IgD-negative memory B cell (primary cell): Measurements from ENCODE around the gene TMEM97. TPM values are rescaled to one million over a fixed set of nuclear protein-coding genes. Genes with fewer than 3 reads are reported as not detected.

Experiments used
- H3K27ac Mint-ChIP-seq, 3 donors: one replicate each; pipeline ENCODE4 v1.8.0; 2020 to 2022; ENCODE audit warnings: mild to moderate bottlenecking in 3 of 3, mixed read lengths in 3 of 3, moderate library complexity in 1 of 3
- H3K27me3 Mint-ChIP-seq: one replicate; pipeline ENCODE4 v1.8.0; 2021; ENCODE audit warnings: mixed read lengths
- H3K36me3 Mint-ChIP-seq: one replicate; pipeline ENCODE4 v1.8.0; 2020; ENCODE audit warnings: mild to moderate bottlenecking, mixed read lengths
- H3K4me1 Mint-ChIP-seq, 3 donors: one replicate each; pipeline ENCODE4 v1.8.0; 2020 to 2022; ENCODE audit warnings: mixed read lengths in 3 of 3, mild to moderate bottlenecking in 1 of 3
- H3K4me3 Mint-ChIP-seq, 4 donors: one replicate each; pipeline ENCODE4 v1.8.0; 2020 to 2022; ENCODE audit warnings: mild to moderate bottlenecking in 4 of 4, mixed read lengths in 4 of 4, moderate library complexity in 3 of 4
- H3K9me3 Mint-ChIP-seq, 3 donors: one replicate each; pipeline ENCODE4 v1.8.0; 2020 to 2021; ENCODE audit warnings: mixed read lengths in 3 of 3, mild to moderate bottlenecking in 1 of 3
- polyA plus RNA-seq: library from polyadenylated mRNA; unstranded; fragments of 300-500 nt; fragmentation: Illumina TruSeq; gene quantifications from one replicate; pipeline ENCODE4 v1.2.3, GENCODE V29; 2021

The TMEM97 gene
- polyA plus RNA-seq, 1 donor from 2014 or later: 7.2 TPM

- H3K36me3 Mint-ChIP-seq: no peaks in the 10 kb centered on the region
- H3K27me3 Mint-ChIP-seq: no peaks in the 10 kb centered on the region
- peak overlapping the region in 2 of 4 donors; percentile 48 to 55 for H3K4me3 Mint-ChIP-seq
- no peak overlapping the region for H3K27ac Mint-ChIP-seq
- H3K4me1 Mint-ChIP-seq: peaks cover 14 to 24% (median 23%) of the 10 kb centered on the region in 3 donors
- H3K9me3 Mint-ChIP-seq: no peaks in the 10 kb centered on the region
Observed at GRCh38 chr17:28339431-28339830, 20.4 kb downstream of the TMEM97 start.

DNA sequence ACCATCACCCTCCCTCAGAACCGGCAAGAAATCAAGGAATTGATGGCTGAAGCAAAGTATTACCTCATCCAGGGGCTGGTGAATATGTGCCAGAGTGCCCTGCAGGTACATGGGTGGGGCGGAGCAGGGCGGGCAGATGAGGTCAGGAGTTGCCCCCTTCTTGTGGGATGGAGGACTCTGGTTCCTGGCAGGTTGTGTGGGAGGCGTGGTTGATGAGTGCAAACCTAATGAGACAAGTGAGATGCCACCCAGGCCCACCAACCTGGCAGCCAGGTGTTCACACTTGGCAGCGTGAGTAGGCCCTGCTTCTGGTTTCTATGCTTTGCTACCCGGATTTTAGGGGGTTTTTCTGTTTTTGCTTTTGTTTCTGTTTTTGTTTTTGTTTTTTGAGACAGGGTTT, 21.4 kb downstream of the TMEM97 start:
- H3K9me3 Mint-ChIP-seq: no peaks in the 10 kb centered on the region
- no peak overlapping the region for H3K4me3 Mint-ChIP-seq
- peaks cover 11 to 18% (median 17%) of the 10 kb centered on the region in 3 donors for H3K4me1 Mint-ChIP-seq
- H3K27ac Mint-ChIP-seq: no peak overlapping the region
- H3K27me3 Mint-ChIP-seq: no peaks in the 10 kb centered on the region
- no peaks in the 10 kb centered on the region for H3K36me3 Mint-ChIP-seq

- H3K36me3 Mint-ChIP-seq: no peaks in the 10 kb centered on the region
- H3K9me3 Mint-ChIP-seq: no peaks in the 10 kb centered on the region
- H3K27ac Mint-ChIP-seq: no peak overlapping the region
- H3K27me3 Mint-ChIP-seq: no peaks in the 10 kb centered on the region
- no peak overlapping the region for H3K4me3 Mint-ChIP-seq
- peaks cover 9 to 13% (median 11%) of the 10 kb centered on the region in 3 donors for H3K4me1 Mint-ChIP-seq
Observed at GRCh38 chr17:28341516-28341915, 22.5 kb downstream of the TMEM97 start.

DNA sequence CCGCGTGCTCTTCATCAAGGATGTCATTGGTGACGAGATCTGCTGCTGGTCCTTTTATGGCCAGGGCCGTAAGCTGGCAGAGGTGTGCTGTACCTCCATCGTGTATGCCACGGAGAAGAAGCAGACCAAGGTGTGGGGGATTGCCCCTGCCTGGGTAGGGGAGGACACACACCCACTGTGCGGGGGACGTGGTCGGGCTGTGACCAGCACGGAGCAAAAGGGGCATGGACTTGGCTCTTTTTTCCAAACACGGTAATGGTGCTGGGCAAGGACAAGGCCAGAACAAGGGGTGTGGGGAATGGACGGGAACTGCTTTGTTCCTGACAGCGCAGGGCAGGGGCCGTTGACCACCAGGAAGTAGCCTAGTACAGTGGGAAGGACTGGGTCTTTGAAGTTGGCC, 23.3 kb downstream of the TMEM97 start:
- Mint-ChIP-seq H3K36me3 (peaks cover 2% of the 10 kb centered on the region), H3K4me3 (no peak overlapping the region), H3K9me3 (no peaks in the 10 kb centered on the region), H3K4me1 (peaks cover 3 to 7% (median 4%) of the 10 kb centered on the region in 3 donors), H3K27me3 (no peaks in the 10 kb centered on the region), H3K27ac (no peak overlapping the region)

DNA sequence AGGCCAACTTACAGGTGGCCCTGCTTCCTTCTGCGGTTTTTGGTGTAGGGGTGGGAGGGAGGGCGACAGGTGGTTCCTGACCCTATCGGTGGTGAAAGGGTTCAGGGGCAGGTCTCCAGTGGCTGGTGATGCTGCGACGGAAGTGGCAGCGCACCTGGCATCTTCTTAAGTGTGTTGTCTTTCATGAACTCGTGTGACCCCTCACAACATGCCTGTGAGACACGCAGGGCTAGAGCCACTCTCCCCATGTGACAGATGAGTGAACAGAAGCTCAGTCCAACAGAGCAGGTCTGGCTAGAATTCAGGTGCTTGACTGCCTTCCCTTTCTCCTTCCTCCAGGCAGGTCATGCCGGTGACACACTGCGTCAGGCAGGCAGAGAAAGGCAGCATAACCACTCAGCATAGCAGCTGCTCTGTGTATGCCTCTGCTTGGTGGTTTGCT, 24.5 kb downstream of the TMEM97 start:
- Mint-ChIP-seq H3K4me3 (no peak overlapping the region), H3K9me3 (no peaks in the 10 kb centered on the region), H3K27ac (peak overlapping the region in 1 of 3 donors; percentile 59), H3K4me1 (peaks cover 0 to 3% (median 0%) of the 10 kb centered on the region in 3 donors), H3K36me3 (peaks cover 2% of the 10 kb centered on the region), H3K27me3 (no peaks in the 10 kb centered on the region)

- H3K27me3 Mint-ChIP-seq: no peaks in the 10 kb centered on the region
- no peaks in the 10 kb centered on the region for H3K4me1 Mint-ChIP-seq
- peaks cover 2% of the 10 kb centered on the region for H3K36me3 Mint-ChIP-seq
- H3K9me3 Mint-ChIP-seq: no peaks in the 10 kb centered on the region
- peak overlapping the region in 1 of 4 donors; percentile 50 for H3K4me3 Mint-ChIP-seq
- peak overlapping the region in 1 of 3 donors; percentile 59 for H3K27ac Mint-ChIP-seq
Observed at GRCh38 chr17:28344011-28344410, 25.0 kb downstream of the TMEM97 start.

DNA sequence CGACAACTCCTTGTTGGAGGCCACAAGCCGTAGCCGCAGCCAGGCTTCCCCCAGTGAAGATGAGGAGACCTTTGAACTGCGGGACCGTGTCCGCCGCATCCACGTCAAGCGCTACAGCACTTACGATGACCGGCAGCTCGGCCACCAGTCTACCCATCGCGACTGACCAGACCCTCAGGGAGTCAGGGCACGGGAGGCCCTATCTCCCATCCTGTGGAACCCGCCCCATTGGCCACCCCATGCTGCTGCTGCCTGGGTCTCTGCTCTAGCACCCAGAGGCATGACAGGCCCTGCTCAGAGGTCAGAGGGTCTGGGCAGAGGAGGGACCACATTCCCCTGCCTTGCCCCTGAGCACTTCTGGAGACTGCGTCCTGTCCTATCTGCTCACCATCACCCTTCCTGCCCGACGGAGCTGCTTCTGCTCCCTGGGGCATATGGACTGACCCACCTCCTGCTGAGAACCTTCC, 25.5 kb downstream of the TMEM97 start:
- Mint-ChIP-seq H3K9me3 (no peaks in the 10 kb centered on the region), H3K27me3 (no peaks in the 10 kb centered on the region), H3K4me1 (no peaks in the 10 kb centered on the region), H3K4me3 (no peak overlapping the region), H3K27ac (peak overlapping the region in 1 of 3 donors; percentile 57), H3K36me3 (peaks cover 2% of the 10 kb centered on the region)

DNA sequence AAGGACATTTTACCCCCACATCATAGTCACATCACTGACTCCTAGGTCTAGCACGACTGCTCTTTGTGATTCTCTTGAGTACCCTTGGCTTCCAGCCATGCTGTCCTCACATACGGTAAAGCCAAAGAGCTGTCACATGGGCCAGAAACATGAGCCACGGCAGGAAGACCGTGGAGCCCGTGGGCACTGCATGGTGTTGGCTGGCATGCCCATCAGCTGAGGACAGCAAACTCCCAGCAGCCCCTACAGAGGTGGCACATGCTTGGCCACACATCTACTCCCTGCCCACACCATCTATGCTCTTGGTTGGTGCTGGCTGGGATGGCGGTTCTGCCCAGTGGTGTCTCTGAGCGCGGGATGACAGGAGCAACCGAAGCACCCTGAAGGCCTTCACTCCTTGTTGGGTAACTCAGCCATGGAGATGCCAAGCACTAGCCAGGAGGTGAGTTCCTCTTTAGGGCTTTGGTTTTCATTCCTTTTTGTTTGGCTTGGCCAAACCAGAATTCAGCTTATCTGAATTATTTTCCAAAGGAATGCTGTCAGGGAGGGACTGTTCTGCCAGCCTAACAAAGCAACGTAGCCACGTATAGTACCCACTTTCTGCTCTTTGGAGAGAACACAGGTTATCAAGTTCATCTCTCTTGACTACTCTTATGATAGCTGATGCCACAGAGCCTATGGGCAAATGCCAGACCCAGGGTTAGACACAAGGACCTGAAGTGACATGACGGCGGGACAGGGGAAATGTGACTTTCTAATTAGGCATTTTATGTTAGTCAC, 26.6 kb downstream of the TMEM97 start:
- Mint-ChIP-seq H3K36me3 (peaks cover 2% of the 10 kb centered on the region), H3K4me1 (no peaks in the 10 kb centered on the region), H3K9me3 (no peaks in the 10 kb centered on the region), H3K27me3 (no peaks in the 10 kb centered on the region), H3K4me3 (no peak overlapping the region), H3K27ac (peak overlapping the region in 1 of 3 donors; percentile 33)

DNA sequence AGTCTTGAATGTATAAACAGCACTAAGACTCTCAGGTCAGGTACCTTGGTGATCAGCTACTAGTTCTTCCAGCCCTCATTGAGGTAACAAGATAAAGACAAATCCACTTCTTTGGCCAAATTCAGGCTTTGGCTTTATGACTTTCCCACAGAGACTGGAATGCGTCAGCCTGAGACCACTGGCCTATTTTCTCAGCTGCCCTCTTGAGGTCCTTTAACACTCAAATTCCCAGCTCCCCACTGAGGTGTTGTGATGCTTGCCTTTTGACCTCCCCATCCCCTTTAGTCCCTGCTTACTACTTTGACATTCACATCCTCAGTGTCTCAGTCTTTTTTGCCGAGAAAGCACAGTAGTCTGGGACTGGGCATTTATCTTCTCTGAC, 27.2 kb downstream of the TMEM97 start:
- no peaks in the 10 kb centered on the region for H3K9me3 Mint-ChIP-seq
- H3K27ac Mint-ChIP-seq: peak overlapping the region in 1 of 3 donors; percentile 33
- H3K4me1 Mint-ChIP-seq: no peaks in the 10 kb centered on the region
- no peaks in the 10 kb centered on the region for H3K27me3 Mint-ChIP-seq
- no peak overlapping the region for H3K4me3 Mint-ChIP-seq
- peaks cover 2% of the 10 kb centered on the region for H3K36me3 Mint-ChIP-seq

GRCh38 chr17:28346746-28347246, 27.8 kb downstream of the TMEM97 start:
- Mint-ChIP-seq H3K4me1 (no peaks in the 10 kb centered on the region), H3K27ac (peak overlapping the region in 2 of 3 donors; percentile 33 to 46), H3K27me3 (no peaks in the 10 kb centered on the region), H3K9me3 (no peaks in the 10 kb centered on the region), H3K4me3 (no peak overlapping the region), H3K36me3 (peaks cover 2% of the 10 kb centered on the region)

DNA sequence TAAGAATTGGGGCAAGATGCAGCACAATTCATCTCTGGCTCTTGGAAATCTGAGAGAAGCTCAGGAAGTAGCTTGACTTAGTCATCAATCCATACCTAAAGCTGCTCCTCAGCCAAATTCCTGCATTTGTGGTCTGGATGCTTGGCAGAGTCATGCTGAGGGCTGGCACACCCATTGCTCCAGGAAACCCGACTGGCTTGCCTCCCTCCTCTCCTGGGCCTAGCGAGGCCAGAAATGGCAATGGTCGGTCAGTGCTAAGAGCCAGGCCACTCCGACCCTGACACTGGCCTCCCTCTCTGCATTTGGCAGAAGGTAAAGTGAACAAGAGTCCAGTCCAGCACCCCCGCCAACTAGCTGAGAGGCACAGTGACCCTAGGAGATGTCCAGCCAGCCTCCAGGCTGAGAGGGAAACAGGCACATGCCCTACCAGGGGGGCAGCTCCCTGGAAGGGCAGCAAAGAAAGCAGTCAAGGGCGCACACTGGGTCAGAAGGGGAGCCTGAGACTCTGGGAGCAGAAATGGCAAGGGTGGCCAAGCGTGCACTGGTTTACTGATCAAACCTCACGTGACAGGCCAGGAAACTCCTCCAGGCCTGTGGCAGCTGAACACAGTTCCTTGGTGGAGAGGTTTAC, 28.4 kb downstream of the TMEM97 start:
- H3K4me3 Mint-ChIP-seq: no peak overlapping the region
- no peaks in the 10 kb centered on the region for H3K9me3 Mint-ChIP-seq
- H3K36me3 Mint-ChIP-seq: peaks cover 2% of the 10 kb centered on the region
- H3K4me1 Mint-ChIP-seq: no peaks in the 10 kb centered on the region
- H3K27ac Mint-ChIP-seq: no peak overlapping the region
- no peaks in the 10 kb centered on the region for H3K27me3 Mint-ChIP-seq

DNA sequence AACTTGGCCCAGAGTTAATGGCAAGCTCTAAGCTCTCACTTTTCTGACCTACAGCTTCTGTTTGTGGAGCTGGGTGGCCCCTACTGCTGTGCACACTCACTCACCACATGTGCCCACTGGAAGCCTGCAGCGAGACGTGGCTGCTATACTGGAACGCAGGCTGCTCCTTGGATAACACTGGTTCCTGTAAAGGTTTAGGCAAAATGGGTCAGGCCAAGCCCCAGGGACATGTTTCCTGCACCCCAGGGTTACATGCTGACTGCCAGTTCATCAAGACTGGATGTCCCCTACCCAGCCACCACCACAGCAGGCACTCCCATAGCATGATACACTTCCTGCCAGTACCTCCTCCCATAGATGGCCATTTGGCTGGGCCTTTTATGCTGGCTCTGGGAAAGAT, 30.0 kb downstream of the TMEM97 start:
- no peaks in the 10 kb centered on the region for H3K27me3 Mint-ChIP-seq
- no peak overlapping the region for H3K27ac Mint-ChIP-seq
- H3K4me1 Mint-ChIP-seq: no peaks in the 10 kb centered on the region
- H3K4me3 Mint-ChIP-seq: no peak overlapping the region
- H3K9me3 Mint-ChIP-seq: no peaks in the 10 kb centered on the region
- H3K36me3 Mint-ChIP-seq: peaks cover 2% of the 10 kb centered on the region

DNA sequence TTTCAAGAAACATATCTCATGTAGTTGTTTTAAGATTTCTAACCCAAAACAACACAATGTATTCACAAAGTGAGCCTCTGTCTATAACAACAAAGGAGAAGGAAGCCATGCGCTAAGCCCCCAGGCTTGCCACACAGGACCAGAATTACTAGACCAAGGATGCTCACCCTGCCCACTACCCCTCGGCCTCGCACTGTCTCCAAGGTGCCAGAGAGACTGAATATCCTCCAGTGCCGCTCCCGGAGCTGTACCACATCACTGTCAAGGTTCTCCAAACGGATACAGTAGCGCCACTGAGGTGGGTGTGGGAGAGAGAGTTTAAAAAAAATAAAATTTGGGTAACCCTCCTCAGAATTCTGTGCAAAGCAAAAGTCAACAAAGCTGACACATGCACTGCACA, 31.3 kb downstream of the TMEM97 start:
- Mint-ChIP-seq H3K9me3 (no peaks in the 10 kb centered on the region), H3K27ac (no peak overlapping the region), H3K4me1 (no peaks in the 10 kb centered on the region), H3K27me3 (no peaks in the 10 kb centered on the region), H3K36me3 (peaks cover 2% of the 10 kb centered on the region), H3K4me3 (no peak overlapping the region)

DNA sequence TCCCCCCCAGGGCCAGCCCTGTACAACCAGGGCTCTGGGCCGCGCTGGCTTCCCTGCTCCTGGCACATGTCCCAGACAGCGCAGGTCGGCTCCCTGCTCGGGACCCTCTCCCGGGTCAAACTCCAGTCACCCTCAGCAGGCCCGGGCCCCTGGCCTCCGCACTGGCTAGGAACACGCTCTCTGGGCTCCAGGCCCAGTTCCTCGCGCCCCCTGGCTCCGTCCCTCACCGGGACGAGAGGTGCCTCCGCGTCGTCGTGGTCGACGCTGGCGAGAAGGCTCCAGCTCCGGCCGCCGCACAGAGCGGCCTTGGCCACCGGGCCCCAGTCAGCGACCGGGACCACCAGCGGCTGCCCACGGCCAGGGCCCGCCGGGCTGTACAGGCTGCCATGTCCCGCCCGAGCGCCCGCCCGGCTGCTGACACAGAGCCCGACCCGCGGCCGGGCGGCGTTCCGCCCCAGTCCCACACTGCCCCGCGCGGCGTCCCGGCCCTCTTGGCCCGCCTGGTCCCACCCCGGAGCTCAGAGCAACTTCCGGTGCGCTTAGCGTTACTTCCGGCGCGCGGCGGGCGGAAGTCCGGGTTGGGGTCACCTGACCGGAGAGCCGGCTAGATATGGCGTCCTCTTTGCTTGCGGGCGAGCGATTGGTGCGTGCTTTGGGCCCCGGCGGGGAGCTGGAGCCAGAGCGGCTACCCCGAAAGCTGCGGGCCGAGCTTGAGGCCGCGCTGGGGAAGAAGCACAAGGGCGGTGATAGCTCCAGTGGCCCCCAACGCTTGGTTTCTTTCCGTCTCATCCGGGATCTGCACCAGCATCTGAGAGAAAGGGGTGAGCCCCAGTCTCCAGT, 38.3 kb downstream of the TMEM97 start, which contains the start of gene POLDIP2:
POLDIP2 (minus strand) TSS at position 467 of the 840 bp plus-strand sequence; CDS start at position 388, 79 bp downstream.
- peak within 1 kb of the TSS; percentile 96 to 99 (median 96) for H3K4me3 Mint-ChIP-seq
- H3K4me1 Mint-ChIP-seq: peaks cover 11 to 22% (median 16%) of the 10 kb centered on the region in 3 donors
- H3K27ac Mint-ChIP-seq: peak within 1 kb of the TSS; percentile 94 to 98 (median 97)
- no peaks in the 10 kb centered on the region for H3K27me3 Mint-ChIP-seq
- no peaks in the 10 kb centered on the region for H3K9me3 Mint-ChIP-seq
- peaks cover 3% of the 10 kb centered on the region for H3K36me3 Mint-ChIP-seq

DNA sequence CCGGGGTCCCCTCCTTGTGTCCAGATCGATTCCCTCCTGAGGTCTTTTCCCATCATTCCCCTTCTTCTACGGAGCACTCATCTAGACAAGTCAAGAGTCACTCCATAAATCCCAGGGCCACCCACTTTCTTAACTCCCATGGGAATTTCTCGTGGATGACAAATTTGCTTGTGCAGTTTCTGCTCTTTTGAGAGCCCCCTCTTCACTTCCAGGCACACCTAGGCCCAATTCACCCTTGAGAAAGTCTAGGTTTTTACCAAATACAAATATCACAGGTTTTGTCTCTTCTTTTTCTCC, 38.8 kb downstream of the TMEM97 start:
- H3K27me3 Mint-ChIP-seq: no peaks in the 10 kb centered on the region
- no peaks in the 10 kb centered on the region for H3K9me3 Mint-ChIP-seq
- H3K4me1 Mint-ChIP-seq: peaks cover 11 to 22% (median 16%) of the 10 kb centered on the region in 3 donors
- H3K36me3 Mint-ChIP-seq: peaks cover 3% of the 10 kb centered on the region
- peak overlapping the region; percentile 96 to 99 (median 96) for H3K4me3 Mint-ChIP-seq
- peak overlapping the region; percentile 94 to 98 (median 97) for H3K27ac Mint-ChIP-seq
